Astrocyte of the spinal cord (primary cell): ENCODE measurements around the gene SERINC5.

Experiments
- DNase-seq: peaks from one replicate; pipeline ENCODE4 v3.0.0; 2011; ENCODE audit warnings: low read depth, low spot score
- H3K4me3 ChIP-seq: 2 replicates; pipeline ENCODE4 v1.5.1; 2011; ENCODE audit warnings: low read depth, mild to moderate bottlenecking, low read length, moderate library complexity
- CTCF ChIP-seq: IDR thresholded peaks from 2 replicates; pipeline ENCODE4 v1.5.1; 2012; ENCODE audit warnings: low read depth, mild to moderate bottlenecking, low read length, inconsistent platforms
- in situ Hi-C: cut with HindIII; loops from 2 replicates; pipeline ENCODE4 v1.10.0; 2017; ENCODE audit warnings: low sequenced_read_pairs

SERINC5 gene

GRCh38 chr5:80248378-80248777 is 7.5 kb downstream of the SERINC5 start:
- no peak overlapping the region for H3K4me3 ChIP-seq
- no peak for DNase-seq
- in situ Hi-C loops = no loop called here
- TF ChIP-seq CTCF = no peak

GRCh38 chr5:80246995-80247729 is 8.7 kb downstream of the SERINC5 start:
- peak; percentile 91 for DNase-seq
- no peak for TF ChIP-seq CTCF
- in situ Hi-C loops = no loop called here
- no peak overlapping the region for H3K4me3 ChIP-seq

GRCh38 chr5:80246001-80246758 is 9.7 kb downstream of the SERINC5 start:
- no peak for TF ChIP-seq CTCF
- DNase-seq = peak; percentile 55
- H3K4me3 ChIP-seq = no peak overlapping the region
- in situ Hi-C loops = no loop called here

- no peak for TF ChIP-seq CTCF
- H3K4me3 ChIP-seq = no peak overlapping the region
- in situ Hi-C loops = no loop called here
- no peak for DNase-seq
Measured at GRCh38 chr5:80243567-80243966, 12.3 kb downstream of the SERINC5 start.

- no peak for TF ChIP-seq CTCF
- DNase-seq = no peak
- no peak overlapping the region for H3K4me3 ChIP-seq
- in situ Hi-C loops = no loop called here
Measured at GRCh38 chr5:80242849-80243248, 13.0 kb downstream of the SERINC5 start.

- no peak overlapping the region for H3K4me3 ChIP-seq
- no peak for TF ChIP-seq CTCF
- no peak for DNase-seq
- in situ Hi-C loops = no loop called here
Measured at GRCh38 chr5:80240368-80240986, 15.4 kb downstream of the SERINC5 start.
